Loucy (cell line): ENCODE measurements around the gene CNTN1.

Source experiments
- EZH2phosphoT487 ChIP-seq: fragments of 200-600 bp; IDR thresholded peaks from 2 replicates; pipeline ENCODE4 v1.6.1; 2018; ENCODE audit warnings: antibody characterized with exemption, mild to moderate bottlenecking, moderate library complexity, borderline replicate concordance
- TF ChIP-seq, protein P1 (sequence below): fragments of 200-600 bp; sonication (generic); conservative IDR thresholded peaks from 2 replicates; pipeline ENCODE4 v1.5.1; 2014; ENCODE audit warnings: mild to moderate bottlenecking, antibody characterized with exemption, low read length

DNA sequence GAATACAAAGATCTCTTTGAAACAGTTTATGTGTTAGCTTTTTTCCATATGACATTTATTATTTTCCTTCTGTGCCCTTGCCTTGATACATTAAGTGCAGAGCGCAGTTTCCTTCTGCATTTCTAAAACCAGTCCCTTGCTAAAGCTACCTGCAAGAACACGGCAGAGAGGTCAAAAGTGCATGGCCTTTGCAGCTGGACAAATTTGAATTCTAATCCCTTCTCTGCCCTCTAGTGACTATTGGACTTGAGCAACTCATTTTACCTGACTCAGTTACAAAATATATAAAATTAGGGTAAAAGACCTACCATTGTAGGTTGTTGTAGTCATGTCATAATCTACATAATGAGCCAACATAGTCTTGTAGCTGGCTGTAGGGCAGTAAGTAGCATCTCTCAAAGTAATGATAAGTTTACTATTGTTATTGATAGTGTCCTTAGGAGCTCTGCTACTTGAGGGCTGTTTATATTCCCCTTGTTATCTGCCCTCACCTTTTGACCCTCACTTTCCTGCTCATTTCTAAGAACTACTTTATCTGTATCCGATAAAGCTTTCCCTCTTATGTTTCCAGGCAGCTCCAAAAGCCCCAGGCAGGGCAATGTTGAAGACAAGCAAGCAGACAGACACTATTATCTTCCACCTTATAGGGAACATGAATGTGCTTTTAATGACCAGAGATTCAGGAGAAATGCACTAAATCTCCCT, 375.9 kb downstream of the CNTN1 start:
- TF ChIP-seq, protein P1, sequence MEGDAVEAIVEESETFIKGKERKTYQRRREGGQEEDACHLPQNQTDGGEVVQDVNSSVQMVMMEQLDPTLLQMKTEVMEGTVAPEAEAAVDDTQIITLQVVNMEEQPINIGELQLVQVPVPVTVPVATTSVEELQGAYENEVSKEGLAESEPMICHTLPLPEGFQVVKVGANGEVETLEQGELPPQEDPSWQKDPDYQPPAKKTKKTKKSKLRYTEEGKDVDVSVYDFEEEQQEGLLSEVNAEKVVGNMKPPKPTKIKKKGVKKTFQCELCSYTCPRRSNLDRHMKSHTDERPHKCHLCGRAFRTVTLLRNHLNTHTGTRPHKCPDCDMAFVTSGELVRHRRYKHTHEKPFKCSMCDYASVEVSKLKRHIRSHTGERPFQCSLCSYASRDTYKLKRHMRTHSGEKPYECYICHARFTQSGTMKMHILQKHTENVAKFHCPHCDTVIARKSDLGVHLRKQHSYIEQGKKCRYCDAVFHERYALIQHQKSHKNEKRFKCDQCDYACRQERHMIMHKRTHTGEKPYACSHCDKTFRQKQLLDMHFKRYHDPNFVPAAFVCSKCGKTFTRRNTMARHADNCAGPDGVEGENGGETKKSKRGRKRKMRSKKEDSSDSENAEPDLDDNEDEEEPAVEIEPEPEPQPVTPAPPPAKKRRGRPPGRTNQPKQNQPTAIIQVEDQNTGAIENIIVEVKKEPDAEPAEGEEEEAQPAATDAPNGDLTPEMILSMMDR, result peak; percentile 40
- TF ChIP-seq EZH2phosphoT487, result no peak
